HG02642 (cell line): ENCODE measurements around the gene ARL16.
A peak's percentile ranks its signal among the peaks of the same experiment; 100 is the strongest.
"Not testable (repeated sequence)": the region's sequence is repeated elsewhere in the genome, so short reads cannot be mapped to it uniquely, and the experiment has no call there.

ENCODE experiments used
- ATAC-seq: cut with Tn5 transposase; IDR thresholded peaks from one replicate; pipeline ENCODE4 v1.9.1; 2021; ENCODE audit warnings: mild to moderate bottlenecking; ENCODE audit not compliant: unreplicated experiment, poor library complexity

ARL16 gene

GRCh38 chr17:81696218-81696941 lies 12.8 kb upstream of the ARL16 start:
- no peak for ATAC-seq

GRCh38 chr17:81695801-81696200 lies 12.2 kb upstream of the ARL16 start:
- ATAC-seq, result no peak

- no peak for ATAC-seq
Measured at GRCh38 chr17:81695211-81695610, 11.6 kb upstream of the ARL16 start.

GRCh38 chr17:81694810-81695209 lies 11.2 kb upstream of the ARL16 start:
- ATAC-seq, result no peak

DNA sequence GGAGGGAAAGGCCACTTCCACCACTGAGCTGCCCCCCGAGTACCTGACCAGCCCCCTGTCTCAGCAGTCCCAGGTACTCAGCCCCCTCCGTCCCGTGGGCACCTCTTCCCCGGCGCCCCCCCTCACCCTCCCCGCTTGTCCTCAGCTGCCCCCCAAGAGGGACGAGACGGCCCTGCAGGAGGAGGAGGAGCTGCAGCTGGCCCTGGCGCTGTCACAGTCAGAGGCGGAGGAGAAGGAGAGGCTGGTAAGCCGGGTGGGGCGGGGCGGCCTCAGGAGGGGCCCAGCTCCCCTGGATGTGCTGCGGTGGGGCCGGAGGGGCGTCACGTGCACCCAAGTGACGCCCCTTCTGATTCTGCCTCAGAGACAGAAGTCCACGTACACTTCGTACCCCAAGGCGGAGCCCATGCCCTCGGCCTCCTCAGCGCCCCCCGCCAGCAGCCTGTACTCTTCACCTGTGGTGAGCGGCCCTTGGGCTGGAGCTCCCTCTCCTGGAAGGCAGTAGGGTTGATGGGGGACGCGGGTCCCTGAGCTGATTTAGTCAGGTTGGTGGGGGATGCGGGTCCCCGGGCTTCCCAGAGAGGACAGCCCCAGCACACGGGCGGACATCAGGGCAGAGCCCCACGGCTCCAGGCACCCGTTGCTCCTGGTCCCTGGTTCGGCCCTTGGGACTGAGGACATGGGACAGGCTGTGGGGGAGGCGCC lies 10.1 kb upstream of the ARL16 start:
- no peak for ATAC-seq

- ATAC-seq, result no peak
Measured at GRCh38 chr17:81691608-81692007, 8.0 kb upstream of the ARL16 start.

DNA sequence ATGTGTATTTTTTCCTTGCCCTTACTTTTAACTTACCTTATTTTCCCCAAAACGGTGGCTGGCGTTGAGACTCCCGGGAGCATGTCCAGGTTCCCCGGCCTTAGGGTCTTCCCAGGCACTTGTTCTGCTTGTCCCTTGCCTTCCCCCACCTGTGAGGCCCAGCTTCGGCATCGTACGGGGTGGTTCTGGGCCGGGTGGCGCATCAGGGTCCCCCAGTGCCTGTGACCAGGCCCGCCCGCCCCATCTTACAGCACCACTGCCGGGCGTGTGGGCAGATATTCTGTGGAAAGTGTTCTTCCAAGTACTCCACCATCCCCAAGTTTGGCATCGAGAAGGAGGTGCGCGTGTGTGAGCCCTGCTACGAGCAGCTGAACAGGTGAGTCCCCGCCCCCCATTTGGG lies 7.6 kb upstream of the ARL16 start:
- ATAC-seq, result no peak

DNA sequence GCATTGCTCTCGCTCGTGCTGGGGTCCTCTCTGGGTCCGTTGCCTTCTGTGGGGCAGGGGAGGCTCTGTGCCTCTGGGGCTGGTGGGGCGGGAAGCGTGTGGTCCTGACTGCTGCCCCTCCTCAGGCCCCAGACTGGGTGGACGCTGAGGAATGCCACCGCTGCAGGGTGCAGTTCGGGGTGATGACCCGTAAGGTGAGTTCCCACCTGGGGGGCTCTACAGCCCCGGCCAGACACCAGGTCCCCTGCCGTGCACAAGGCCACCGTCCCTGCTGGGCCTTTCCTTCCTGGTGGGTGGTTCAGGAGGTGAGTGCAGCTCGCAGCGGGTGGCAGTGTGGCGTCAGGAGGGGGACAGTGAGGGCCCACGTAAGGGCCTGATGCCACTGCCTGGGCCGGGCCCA lies 7.0 kb upstream of the ARL16 start:
- no peak for ATAC-seq

DNA sequence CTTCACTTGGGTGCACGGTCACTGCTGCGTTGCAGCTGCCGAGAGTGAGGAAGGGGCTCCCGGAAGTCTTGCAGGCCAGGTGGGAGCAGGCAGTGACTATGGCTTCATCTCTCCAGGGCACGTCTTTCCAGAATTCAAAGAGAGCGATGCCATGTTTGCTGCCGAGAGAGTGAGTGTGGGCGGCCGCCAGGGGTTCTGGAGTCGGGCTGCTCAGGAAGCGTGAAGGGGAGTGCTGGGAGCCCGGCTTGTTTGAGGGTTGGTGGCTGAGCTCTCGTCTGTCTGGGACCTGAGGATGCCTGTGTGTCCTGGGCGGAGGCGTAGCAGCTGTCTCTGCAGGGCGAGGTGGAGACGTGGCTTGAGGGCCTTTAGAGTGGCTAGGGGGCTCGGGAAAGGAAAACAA lies 6.5 kb upstream of the ARL16 start:
- ATAC-seq, result no peak

- no peak for ATAC-seq
Measured at GRCh38 chr17:81688616-81689015, 5.0 kb upstream of the ARL16 start.

- no peak for ATAC-seq
Measured at GRCh38 chr17:81687770-81688541, 4.4 kb upstream of the ARL16 start.

DNA sequence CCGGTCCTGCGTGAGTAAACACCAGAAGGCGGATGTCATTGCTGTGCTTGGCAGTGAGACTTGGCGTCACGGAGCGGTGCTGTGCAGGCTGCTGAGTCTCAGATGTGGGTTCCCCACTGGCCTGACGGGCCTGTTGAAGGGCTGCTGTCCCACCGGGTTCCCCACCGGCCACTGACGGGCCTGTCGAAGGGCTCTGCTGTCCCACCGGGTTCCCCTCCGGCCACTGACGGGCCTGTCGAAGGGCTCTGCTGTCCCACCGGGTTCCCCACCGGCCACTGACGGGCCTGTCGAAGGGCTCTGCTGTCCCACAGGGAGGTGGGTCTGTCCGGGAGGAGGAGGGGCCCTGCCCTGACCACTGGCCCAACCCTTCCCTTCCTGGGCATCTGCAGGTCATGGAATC lies 3.0 kb upstream of the ARL16 start:
- no peak for ATAC-seq

- no peak for ATAC-seq
Measured at GRCh38 chr17:81685108-81685507, 1.5 kb upstream of the ARL16 start.

DNA sequence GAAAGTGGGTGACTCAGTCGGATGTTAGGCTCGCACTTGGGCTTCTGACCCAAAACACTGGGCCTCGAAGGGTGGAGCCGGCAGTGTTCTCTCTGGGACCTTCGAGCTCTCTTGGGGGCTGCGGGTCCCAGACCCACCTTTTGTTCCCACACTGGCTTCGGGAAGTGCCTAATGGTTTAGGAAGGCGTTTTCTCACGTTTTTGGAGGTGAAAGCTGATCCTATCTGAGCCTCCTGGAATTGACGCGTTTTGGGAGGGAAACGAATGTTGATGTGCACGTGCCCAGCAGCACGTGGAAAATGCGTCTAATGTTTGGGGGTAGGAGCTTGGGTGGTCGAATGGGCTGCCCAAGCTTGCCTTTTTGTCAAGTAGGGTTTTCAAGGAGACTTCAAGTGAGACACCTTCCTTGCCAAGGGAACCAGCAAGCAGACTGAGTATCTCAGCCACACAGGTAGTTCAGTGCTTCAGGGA lies 880 bp upstream of the ARL16 start:
- ATAC-seq, result peak; percentile 0

GRCh38 chr17:81683208-81683583 lies 401 bp downstream of the ARL16 start:
- peak; percentile 4 for ATAC-seq

GRCh38 chr17:81682565-81683207 lies 911 bp downstream of the ARL16 start:
- ATAC-seq, result no peak

DNA sequence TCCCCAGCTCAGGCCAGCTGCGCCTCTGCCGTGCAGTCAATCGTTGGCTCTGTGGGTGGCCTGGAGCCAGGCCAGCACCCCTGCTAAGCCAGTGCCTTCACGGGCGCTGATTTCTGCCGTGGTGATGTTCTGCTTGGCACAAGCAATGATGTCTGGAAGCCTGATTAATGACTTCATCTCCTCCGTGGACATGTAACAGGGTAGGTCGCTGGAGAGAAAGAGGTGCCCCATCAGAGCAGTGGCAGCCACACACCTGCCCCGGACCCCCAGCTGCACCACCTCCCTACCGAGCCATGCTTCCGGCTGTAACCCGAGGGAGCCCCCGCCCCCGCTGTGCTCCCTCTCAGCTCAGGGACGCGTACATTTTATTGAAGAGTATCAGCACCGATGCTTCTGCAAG lies 1.9 kb downstream of the ARL16 start:
- ATAC-seq, result no peak

DNA sequence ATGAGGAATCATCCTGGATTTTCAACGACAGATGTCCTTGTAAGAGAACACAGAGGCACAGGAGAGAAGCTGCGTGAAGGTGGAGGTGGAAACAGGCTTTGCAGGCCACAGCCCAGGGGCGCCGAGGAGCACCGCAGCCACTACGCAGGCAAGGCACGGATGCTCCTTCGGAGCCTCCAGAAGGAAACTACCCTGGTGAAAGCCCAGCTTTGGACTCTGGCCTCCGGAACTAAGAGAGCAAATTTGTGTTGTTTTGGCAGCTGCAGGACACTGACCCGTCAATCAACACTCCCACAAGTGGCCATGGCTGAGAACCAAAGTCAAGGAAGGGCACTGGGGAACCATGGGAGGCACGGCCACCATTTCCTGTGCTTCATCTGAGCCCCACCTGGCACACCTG lies 3.4 kb downstream of the ARL16 start:
- ATAC-seq, result no peak

DNA sequence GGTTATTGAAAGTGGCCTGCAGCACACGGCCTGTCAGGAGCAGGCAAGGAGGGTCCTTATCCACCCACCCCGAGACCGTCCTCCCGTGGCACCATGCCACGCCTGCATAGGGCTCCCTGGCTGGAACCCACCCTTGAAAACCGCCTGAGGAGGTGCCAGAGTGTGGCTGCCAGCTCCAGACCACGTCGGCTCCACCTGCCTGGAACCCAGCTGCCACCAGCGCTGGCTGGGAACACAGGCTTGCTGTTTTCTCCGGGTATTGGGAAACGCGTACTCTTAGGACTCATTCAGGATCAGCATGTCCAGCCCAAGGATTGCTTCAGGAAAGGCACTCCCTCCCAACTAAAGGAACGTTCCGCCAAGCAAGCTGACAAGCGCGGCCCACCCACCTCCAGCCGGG lies 6.7 kb downstream of the ARL16 start:
- no peak for ATAC-seq

- not testable (repeated sequence) for ATAC-seq
Measured at GRCh38 chr17:81675515-81676221, 7.9 kb downstream of the ARL16 start.
